Lung (tissue), 12 donors: ENCODE results near the gene GPR142. TPM values are rescaled to one million over a fixed set of nuclear protein-coding genes. Genes with fewer than 3 reads are reported as not detected.

ENCODE experiments used
- ATAC-seq: fragments of 200-7000 bp; cut with Tn5 transposase; one replicate; pipeline ENCODE4 v1.9.1; 2020; ENCODE audit warnings: moderate number of reproducible peaks; ENCODE audit not compliant: insufficient read depth, low FRiP score
- DNase-seq, 3 donors: peaks; one replicate each; pipeline ENCODE4 v3.0.0-alpha.2; 2013 to 2017
- H3K27ac ChIP-seq, 2 donors: one replicate each; pipeline ENCODE4 v1.5.1; 2013; ENCODE audit warnings: mild to moderate bottlenecking in 2 of 2, moderate library complexity in 2 of 2, control low read depth in 1 of 2, inconsistent platforms in 1 of 2, low read depth in 1 of 2, low read length in 1 of 2
- H3K27me3 ChIP-seq, 3 donors: one replicate each; pipeline ENCODE4 v1.5.1; 2013; ENCODE audit warnings: low read length in 2 of 3; ENCODE audit not compliant: control insufficient read depth in 3 of 3, insufficient read depth in 3 of 3
- H3K36me3 ChIP-seq, 4 donors: one replicate each; pipeline ENCODE4 v1.5.1; 2013; ENCODE audit warnings: low read length in 4 of 4, mild to moderate bottlenecking in 1 of 4, moderate library complexity in 1 of 4; ENCODE audit not compliant: control insufficient read depth in 4 of 4, insufficient read depth in 4 of 4
- H3K4me1 ChIP-seq, 5 donors: one replicate each; pipeline ENCODE4 v1.5.1; 2013; ENCODE audit warnings: low read length in 5 of 5, mild to moderate bottlenecking in 2 of 5, moderate library complexity in 1 of 5; ENCODE audit not compliant: control insufficient read depth in 5 of 5, insufficient read depth in 5 of 5
- H3K4me3 ChIP-seq: one replicate; pipeline ENCODE4 v1.5.1; 2013; ENCODE audit warnings: mild to moderate bottlenecking, control low read depth, moderate library complexity
- H3K9ac ChIP-seq, 2 donors: one replicate each; pipeline ENCODE4 v1.5.1; 2013; ENCODE audit warnings: low read length in 2 of 2, control low read depth in 1 of 2; ENCODE audit not compliant: insufficient read depth in 1 of 2
- H3K9me3 ChIP-seq, 4 donors: one replicate each; pipeline ENCODE4 v1.5.1; 2013; ENCODE audit warnings: low read length in 3 of 4, mild to moderate bottlenecking in 1 of 4, moderate library complexity in 1 of 4; ENCODE audit not compliant: control insufficient read depth in 4 of 4, insufficient read depth in 3 of 4
- WGBS, 2 donors: extraction: QIAGEN DNeasy Blood & Tissue Kit; methylation state at CpG; one replicate each; pipeline ENCODE4 v1.1.7; 2013; 5-methylcytosine and 5-hydroxymethylcytosine counted together
- polyA plus RNA-seq, 2 donors: library from polyadenylated mRNA; stranded (reverse); fragments of 200-250 nt; gene quantifications; one replicate each; pipeline ENCODE4 v1.2.1, GENCODE V29; 2013
- total RNA-seq, 2 donors: library from RNA; depleted of rRNA in 1 of 2; stranded (reverse); fragments of >200 nt in 1 of 2; gene quantifications; one replicate each; pipeline ENCODE4 v1.2.1, GENCODE V29; 2014 to 2021
- TF ChIP-seq, protein P1 (sequence below): IDR thresholded peaks from 2 replicates; pipeline ENCODE4 v1.5.1; 2012; ENCODE audit warnings: mild to moderate bottlenecking; ENCODE audit errors: control extremely low read depth, extremely low read depth
- donor health status: control.
- donor health status: control.
- donor health status: Bipolar disorder and iron deficiency.
- donor health status: healthy.
- donor health status: DM: yes; HTN: yes; CAD: no.

GPR142 gene
- total and polyA plus RNA-seq, 4 donors: 0.03 TPM; not detected in 3

- no peak overlapping the region for H3K9ac ChIP-seq
- ATAC-seq: no peak
- H3K4me1 ChIP-seq: no peaks in the 10 kb centered on the region
- WGBS, 2 donors: 82 to 84% methylated on average over 11 of the region's 11 CpGs
- no peak overlapping the region for H3K4me3 ChIP-seq
- H3K9me3 ChIP-seq: peaks cover 0 to 2% (median 0%) of the 10 kb centered on the region in 4 donors
- H3K27me3 ChIP-seq: no peaks in the 10 kb centered on the region
- peak in 1 of 3 donors; percentile 12 for DNase-seq
- no peaks in the 10 kb centered on the region for H3K36me3 ChIP-seq
- TF ChIP-seq, protein P1, sequence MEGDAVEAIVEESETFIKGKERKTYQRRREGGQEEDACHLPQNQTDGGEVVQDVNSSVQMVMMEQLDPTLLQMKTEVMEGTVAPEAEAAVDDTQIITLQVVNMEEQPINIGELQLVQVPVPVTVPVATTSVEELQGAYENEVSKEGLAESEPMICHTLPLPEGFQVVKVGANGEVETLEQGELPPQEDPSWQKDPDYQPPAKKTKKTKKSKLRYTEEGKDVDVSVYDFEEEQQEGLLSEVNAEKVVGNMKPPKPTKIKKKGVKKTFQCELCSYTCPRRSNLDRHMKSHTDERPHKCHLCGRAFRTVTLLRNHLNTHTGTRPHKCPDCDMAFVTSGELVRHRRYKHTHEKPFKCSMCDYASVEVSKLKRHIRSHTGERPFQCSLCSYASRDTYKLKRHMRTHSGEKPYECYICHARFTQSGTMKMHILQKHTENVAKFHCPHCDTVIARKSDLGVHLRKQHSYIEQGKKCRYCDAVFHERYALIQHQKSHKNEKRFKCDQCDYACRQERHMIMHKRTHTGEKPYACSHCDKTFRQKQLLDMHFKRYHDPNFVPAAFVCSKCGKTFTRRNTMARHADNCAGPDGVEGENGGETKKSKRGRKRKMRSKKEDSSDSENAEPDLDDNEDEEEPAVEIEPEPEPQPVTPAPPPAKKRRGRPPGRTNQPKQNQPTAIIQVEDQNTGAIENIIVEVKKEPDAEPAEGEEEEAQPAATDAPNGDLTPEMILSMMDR: no peak
- no peak overlapping the region for H3K27ac ChIP-seq
These were observed 23.7 kb downstream of the GPR142 start for GRCh38 chr17:74390680-74391653.

DNA sequence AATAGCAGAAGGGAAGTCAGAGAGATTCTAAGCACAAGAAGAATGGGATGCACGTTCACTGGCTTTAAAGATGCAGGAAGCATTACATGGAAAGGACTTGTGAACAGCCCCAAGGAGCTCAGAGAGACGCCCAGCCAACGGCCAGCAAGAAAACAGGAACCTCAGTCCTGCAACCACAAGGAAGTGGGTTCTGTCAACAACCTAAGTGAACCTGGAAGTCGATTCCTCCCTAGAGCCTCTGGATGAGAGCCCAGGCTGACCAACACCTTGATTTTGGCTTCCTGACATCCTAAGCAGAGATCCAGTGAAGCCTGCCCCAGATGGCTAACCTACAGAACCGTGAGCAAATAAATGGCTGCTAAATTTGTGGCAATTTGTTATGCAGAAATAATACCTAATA, 24.5 kb downstream of the GPR142 start:
- H3K27ac ChIP-seq: no peak overlapping the region
- H3K4me3 ChIP-seq: no peak overlapping the region
- H3K27me3 ChIP-seq: no peaks in the 10 kb centered on the region
- 24 to 38% methylated on average over 5 of the region's 5 CpGs for WGBS, 2 donors
- no peak for DNase-seq
- H3K9me3 ChIP-seq: peaks cover 0 to 2% (median 0%) of the 10 kb centered on the region in 4 donors
- TF ChIP-seq, protein P1: no peak
- no peak for ATAC-seq
- H3K4me1 ChIP-seq: no peaks in the 10 kb centered on the region
- H3K9ac ChIP-seq: no peak overlapping the region
- H3K36me3 ChIP-seq: no peaks in the 10 kb centered on the region

DNA sequence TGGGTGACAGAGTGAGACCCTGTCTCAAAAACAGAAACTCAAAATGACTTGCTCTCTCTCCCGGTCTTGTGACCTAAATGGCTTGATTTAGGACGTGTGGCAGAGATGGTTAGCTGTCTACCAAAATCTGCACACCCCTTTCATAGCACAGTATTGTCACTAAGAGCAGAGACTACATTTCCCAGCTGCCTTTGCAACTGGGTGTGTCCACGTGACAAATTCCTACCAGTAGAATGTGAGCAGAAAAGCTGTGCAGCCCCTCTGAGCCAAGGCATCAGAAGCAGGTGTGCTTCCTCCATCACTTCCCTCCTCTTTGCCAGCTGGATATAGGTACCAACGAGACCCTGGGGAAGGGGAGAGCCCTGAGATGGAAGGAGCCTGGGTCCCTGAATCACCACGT, 25.5 kb downstream of the GPR142 start:
- Histone ChIP-seq H3K4me1 (no peaks in the 10 kb centered on the region), H3K9ac (no peak overlapping the region), H3K9me3 (peaks cover 0 to 2% (median 0%) of the 10 kb centered on the region in 4 donors), H3K27ac (no peak overlapping the region), H3K27me3 (no peaks in the 10 kb centered on the region), H3K4me3 (no peak overlapping the region), H3K36me3 (no peaks in the 10 kb centered on the region)
- 70 to 72% methylated on average over 5 of the region's 5 CpGs for WGBS, 2 donors
- DNase-seq (no peak), ATAC-seq (no peak)
- TF ChIP-seq, protein P1: no peak
